Measurements from ENCODE around the gene FZR1.

Gene FZR1

GRCh38 chr19:3505598-3506383, at the start of gene FZR1:
Gene FZR1 (plus strand): TSS chr19:3506311. CDS start chr19:3522990, 16,679 bp downstream.
- peak; percentile 100 for DNase-seq (ENCODE audit: low read depth, low spot score)

DNA sequence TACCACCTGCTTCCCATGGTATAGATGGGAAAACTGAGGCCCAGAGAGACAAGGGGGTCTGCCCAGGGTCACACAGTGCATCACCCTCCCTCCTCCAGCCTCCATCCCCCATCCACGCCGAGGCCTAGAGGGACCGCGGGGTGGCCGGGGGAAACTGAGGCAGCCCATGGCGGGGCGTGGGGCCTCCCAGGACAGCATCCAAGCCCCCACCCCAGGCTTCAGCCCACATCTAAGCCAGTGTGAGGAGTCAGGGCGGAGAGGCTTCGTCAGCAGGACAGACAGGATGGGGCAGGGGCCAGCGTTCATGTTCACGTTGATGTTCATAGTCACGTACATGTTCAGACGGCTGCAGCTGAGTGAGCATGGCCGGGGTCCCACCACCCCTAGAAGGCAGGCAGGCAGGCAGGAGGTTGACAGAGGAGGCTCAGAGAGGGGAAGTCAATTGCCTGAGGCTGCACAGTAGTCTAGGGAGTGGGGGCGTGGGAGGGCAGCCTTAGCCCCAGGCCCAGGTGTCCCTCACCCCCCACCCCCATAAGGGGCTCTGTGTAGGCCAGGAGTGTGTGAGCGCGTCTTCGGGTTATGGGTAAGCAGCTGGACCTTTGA, 49.1 kb upstream of the FZR1 start:
- DNase-seq (ENCODE audit: low read depth, low spot score), result no peak

- peak; percentile 46 for DNase-seq (ENCODE audit: low read depth, low spot score)
Measured at GRCh38 chr19:3457528-3458228, 48.4 kb upstream of the FZR1 start.

- peak; percentile 85 for DNase-seq (ENCODE audit: low read depth, low spot score)
Measured at GRCh38 chr19:3458229-3459088, 47.7 kb upstream of the FZR1 start.

- peak; percentile 97 for DNase-seq (ENCODE audit: low read depth, low spot score)
Measured at GRCh38 chr19:3459089-3459881, 46.8 kb upstream of the FZR1 start.

GRCh38 chr19:3459965-3460582, 46.0 kb upstream of the FZR1 start:
- no peak for DNase-seq (ENCODE audit: low read depth, low spot score)

GRCh38 chr19:3462991-3463713, 43.0 kb upstream of the FZR1 start:
- no peak for DNase-seq (ENCODE audit: low read depth, low spot score)

DNA sequence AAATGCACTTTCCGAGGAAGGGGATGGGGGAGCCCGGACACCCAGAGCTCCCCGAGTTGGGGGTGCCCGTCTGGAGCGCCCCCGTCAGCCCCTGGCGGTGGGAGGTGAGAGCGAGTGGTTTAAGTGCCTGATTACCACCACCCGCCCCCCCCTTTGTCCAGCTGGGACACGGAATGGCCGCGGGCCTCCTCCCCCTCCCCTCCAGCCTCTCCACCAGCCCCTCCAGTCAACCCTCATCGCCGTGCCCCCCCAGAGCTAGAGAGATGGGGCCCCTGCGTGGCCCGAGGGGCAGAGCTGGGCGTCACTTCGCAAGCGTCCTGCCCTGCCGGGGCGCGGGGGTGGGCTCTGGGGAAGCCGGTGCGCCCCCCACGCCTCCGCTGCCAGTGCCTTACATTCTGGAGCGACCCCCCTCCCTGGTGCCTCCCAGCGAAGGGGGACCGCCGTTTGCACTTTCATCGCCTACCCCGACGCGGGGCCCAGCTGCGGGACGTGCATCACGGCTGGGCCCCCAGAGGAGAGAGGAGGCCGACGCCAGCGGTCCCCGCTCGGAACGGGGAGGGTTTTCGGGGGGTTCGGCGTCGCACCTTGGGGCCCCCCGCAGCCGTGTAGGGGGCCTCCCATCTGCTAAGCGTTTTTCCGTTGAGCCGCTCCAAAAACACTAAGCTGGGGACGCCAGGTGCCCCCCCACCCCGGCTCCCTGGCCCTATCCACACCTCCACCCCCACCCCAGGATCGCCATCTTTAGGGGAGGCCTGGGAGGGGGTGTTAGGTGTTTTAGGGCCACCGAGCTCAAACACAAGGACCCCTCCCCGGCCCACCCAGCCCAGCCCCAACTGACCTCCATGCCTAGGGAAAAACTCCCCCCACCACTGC, 42.2 kb upstream of the FZR1 start:
- DNase-seq (ENCODE audit: low read depth, low spot score), result no peak

DNA sequence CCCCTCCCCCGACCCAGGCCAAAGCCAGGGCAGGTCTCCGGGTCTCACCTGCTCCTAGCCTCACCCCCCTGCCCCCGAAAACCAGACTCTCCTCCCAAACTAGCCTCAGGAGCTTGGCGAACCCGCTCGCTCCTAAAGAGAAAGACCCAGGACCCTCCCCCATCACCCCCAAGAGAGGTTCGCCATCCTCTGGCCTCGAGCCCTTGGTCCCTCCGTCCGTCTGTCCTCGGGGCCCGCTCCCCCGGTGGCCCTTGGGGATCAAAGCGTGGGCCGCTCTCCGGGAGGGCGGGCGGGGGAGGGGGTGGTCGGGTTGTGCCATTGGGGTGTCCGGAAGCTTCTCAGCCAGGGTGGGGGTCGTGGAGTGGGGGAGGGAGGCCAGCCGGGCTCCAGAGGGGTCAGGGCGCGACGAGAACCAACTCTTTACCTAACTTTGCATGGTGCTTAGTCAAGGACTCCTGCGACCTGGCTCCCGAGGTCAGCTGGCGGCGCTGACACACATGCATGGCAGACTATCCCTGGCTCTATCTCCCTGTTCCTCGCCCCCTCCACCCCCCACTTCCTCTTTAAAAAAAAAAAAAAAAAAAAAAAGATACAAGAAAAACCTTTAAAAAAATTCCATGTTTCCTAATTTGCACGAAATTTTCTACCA, 41.4 kb upstream of the FZR1 start:
- DNase-seq (ENCODE audit: low read depth, low spot score), result no peak

DNA sequence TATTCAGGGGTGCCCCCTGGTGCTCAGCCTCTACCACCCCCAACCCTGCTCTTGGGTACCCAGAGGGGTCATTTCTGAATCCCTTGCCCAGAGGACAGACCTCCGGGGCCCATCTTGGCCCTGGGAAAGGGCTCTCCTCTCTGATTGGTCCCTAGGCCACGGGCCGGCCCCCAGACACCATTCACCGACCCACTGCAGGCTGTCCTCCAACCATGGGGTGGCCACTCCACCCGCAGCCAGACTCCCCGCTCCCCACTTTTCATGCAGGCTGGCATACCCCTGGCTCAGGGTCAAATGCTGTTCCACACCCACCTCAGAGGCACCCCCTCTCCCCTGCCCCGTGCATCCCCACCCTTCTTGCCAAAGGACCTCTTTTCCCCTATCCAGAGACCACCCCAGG, 40.6 kb upstream of the FZR1 start:
- DNase-seq (ENCODE audit: low read depth, low spot score), result no peak

- no peak for DNase-seq (ENCODE audit: low read depth, low spot score)
Measured at GRCh38 chr19:3466635-3467034, 39.5 kb upstream of the FZR1 start.

GRCh38 chr19:3467437-3468198, 38.5 kb upstream of the FZR1 start:
- no peak for DNase-seq (ENCODE audit: low read depth, low spot score)

DNA sequence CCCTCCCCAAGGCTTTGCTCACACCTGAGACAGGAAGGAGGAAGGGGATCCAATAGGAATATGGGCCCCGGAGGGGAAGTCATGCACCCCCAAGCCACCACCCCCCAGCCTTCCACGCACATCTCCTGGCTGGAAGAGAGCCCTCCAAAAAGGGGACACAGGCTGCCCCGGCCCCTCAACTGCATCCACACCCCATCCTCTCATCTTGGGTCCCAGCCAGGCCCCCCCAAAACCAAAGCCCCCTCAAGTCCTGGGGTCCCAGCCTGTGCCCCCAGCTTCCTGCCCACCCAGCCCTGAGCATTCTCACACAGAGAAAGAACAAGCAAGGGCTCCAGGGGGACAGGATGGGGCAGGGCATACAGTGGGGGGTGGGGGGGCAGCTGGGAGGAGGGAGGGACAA, 37.9 kb upstream of the FZR1 start:
- DNase-seq (ENCODE audit: low read depth, low spot score), result no peak

DNA sequence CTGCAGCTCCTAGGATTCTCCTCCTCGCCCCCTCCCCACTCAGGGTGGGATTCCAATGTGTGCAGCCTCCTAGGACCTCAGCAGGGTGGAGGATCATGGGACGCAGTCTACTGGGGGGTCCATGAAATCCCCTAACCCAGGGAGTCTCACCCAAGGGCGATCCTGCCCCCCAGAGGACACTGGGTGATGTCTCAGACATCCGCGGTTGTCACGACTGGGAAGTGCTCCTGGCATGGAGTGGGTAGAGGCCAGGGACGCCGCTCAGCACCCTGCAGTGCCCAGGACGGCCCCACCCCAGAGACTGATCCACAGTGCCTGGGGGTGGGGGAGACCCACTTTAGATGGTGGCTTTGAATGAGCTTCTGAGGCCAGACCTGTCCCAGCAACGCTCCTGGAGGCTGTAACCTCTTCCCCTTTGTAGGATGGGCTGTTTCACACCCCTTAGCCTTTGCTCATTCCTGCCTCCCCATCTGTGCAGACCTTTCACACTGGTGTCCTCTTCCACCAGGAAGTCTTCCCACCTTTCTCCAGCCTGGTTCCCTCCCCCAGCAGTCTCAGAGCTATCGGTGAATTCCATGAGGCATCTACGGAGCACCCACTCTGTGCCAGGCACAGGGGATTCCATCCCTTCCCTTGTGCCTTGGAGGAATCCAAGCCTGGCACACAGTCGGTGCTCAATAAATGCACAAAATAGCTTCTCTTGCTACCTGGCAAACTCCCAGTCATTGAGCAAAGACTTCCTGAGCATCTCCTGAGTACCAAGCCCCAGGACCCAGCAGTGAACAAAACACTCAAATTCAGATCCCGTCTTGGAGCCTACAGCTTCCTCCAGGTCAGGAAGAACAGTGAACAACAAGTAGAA, 36.2 kb upstream of the FZR1 start:
- no peak for DNase-seq (ENCODE audit: low read depth, low spot score)

DNA sequence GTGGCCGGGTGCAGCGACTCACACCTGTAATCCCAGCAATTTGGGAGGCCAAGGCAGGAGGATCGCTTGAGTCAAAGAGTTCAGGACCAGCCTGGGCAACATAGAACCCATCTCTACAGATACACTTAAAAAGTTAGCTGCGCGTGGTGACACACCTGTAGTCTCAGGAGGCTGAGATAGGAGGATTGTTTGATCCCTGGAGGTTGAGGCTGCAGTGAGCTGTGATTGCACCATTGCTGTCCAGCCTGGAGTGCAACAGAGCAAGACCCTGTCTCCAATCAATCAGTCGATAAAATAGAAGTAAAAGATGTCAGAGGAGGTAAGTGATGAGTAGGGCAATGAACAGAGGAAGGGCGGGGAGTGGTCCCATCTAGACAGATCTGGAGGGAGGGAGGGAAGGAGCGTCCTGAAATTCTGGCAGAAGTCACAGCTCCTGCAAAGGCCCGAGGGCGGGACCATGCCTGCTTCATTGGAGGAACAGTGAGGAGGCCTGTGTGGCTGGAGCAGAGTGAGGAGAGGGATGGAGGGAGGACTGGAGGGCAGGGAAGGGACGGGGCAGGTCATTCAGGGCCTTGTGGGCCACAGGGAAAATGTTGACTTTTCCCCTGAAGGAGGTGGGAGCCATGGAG, 35.5 kb upstream of the FZR1 start:
- no peak for DNase-seq (ENCODE audit: low read depth, low spot score)
